Mesenchymal stem cell (in vitro differentiated cells and primary cell): ENCODE results near the gene AP4E1.

Experiments
- DNase-seq: peaks from one replicate; pipeline ENCODE4 v3.0.0-alpha.2; 2013
- H2AFZ ChIP-seq: one replicate; pipeline ENCODE4 v1.6.1; 2013; ENCODE audit warnings: low read depth, mild to moderate bottlenecking, control low read depth, inconsistent platforms, low read length, moderate library complexity
- H2AK5ac ChIP-seq: 2 replicates; pipeline ENCODE4 v1.6.1; 2013; ENCODE audit warnings: low read length, moderate library complexity, mild to moderate bottlenecking, inconsistent platforms; ENCODE audit not compliant: severe bottlenecking
- H2BK120ac ChIP-seq: one replicate; pipeline ENCODE4 v1.6.1; 2013; ENCODE audit warnings: low read depth, mild to moderate bottlenecking, inconsistent platforms, low read length, moderate library complexity
- H2BK12ac ChIP-seq, 2 experiments: one replicate each; pipeline ENCODE4 v1.6.1; 2013; ENCODE audit warnings: inconsistent platforms in 2 of 2, low read length in 2 of 2, mild to moderate bottlenecking in 2 of 2, moderate library complexity in 2 of 2, control low read depth in 1 of 2
- H2BK15ac ChIP-seq: one replicate; pipeline ENCODE4 v1.6.1; 2013; ENCODE audit warnings: mild to moderate bottlenecking, low read depth, inconsistent platforms; ENCODE audit not compliant: poor library complexity, severe bottlenecking
- H2BK5ac ChIP-seq: 2 replicates; pipeline ENCODE4 v1.6.1; 2013; ENCODE audit warnings: low read depth, mild to moderate bottlenecking, low read length, control low read depth, inconsistent platforms; ENCODE audit not compliant: poor library complexity, severe bottlenecking
- H3K14ac ChIP-seq, 2 experiments: one replicate each; pipeline ENCODE4 v1.6.1; 2013; ENCODE audit warnings: inconsistent platforms in 2 of 2, low read length in 2 of 2, control low read depth in 1 of 2, mild to moderate bottlenecking in 1 of 2, moderate library complexity in 1 of 2
- H3K18ac ChIP-seq, 2 experiments: one replicate each; pipeline ENCODE4 v1.6.1; 2013; ENCODE audit warnings: inconsistent platforms in 2 of 2, low read length in 2 of 2, control low read depth in 1 of 2, low read depth in 1 of 2, mild to moderate bottlenecking in 1 of 2
- H3K23ac ChIP-seq, 2 experiments: one replicate each; pipeline ENCODE4 v1.6.1; 2013; ENCODE audit warnings: inconsistent platforms in 2 of 2, low read length in 2 of 2, mild to moderate bottlenecking in 2 of 2, moderate library complexity in 2 of 2, control low read depth in 1 of 2
- H3K27ac ChIP-seq: 2 replicates; pipeline ENCODE4 v1.5.1; 2013; ENCODE audit warnings: mild to moderate bottlenecking, moderate library complexity, low read length, control low read depth, inconsistent platforms; ENCODE audit not compliant: poor library complexity, severe bottlenecking
- H3K27me3 ChIP-seq, 2 experiments: 2 replicates each; pipeline versions ENCODE4 v1.6.1 to v1.7.0; 2013; ENCODE audit warnings: low read length in 2 of 2, mild to moderate bottlenecking in 2 of 2, moderate library complexity in 2 of 2, control low read depth in 1 of 2, inconsistent platforms in 1 of 2; ENCODE audit not compliant: control insufficient read depth in 1 of 2, insufficient read depth in 1 of 2
- H3K36me3 ChIP-seq, 2 experiments: 2 replicates each; pipeline versions ENCODE4 v1.6.1 to v1.7.0; 2013; ENCODE audit warnings: low read length in 2 of 2, control low read depth in 1 of 2, inconsistent platforms in 1 of 2, low read depth in 1 of 2, mild to moderate bottlenecking in 1 of 2; ENCODE audit not compliant: insufficient read depth in 2 of 2, control insufficient read depth in 1 of 2
- H3K4ac ChIP-seq, 2 experiments: one replicate each; pipeline ENCODE4 v1.6.1; 2013; ENCODE audit warnings: inconsistent platforms in 2 of 2, low read length in 2 of 2, mild to moderate bottlenecking in 2 of 2, moderate library complexity in 2 of 2, control low read depth in 1 of 2, low read depth in 1 of 2
- H3K4me1 ChIP-seq: 2 replicates; pipeline ENCODE4 v1.6.1; 2013; ENCODE audit warnings: low read depth, low read length, control low read depth; ENCODE audit not compliant: control insufficient read depth, insufficient read depth
- H3K4me2 ChIP-seq: 2 replicates; pipeline ENCODE4 v1.6.1; 2013; ENCODE audit warnings: low read length, mild to moderate bottlenecking, inconsistent platforms; ENCODE audit not compliant: poor library complexity, severe bottlenecking
- H3K4me3 ChIP-seq, 2 experiments: 2 replicates each; pipeline versions ENCODE4 v1.5.1 to v1.7.0; 2013; ENCODE audit warnings: low read length in 2 of 2, mild to moderate bottlenecking in 2 of 2, control low read depth in 1 of 2, low read depth in 1 of 2; ENCODE audit not compliant: insufficient read depth in 1 of 2
- H3K79me1 ChIP-seq: replicated peaks from 2 replicates; pipeline ENCODE4 v1.6.1; 2013; ENCODE audit warnings: mild to moderate bottlenecking, control low read depth, low read length, inconsistent platforms; ENCODE audit not compliant: poor library complexity, severe bottlenecking
- H3K9ac ChIP-seq: 2 replicates; pipeline ENCODE4 v1.7.0; 2013; ENCODE audit warnings: mild to moderate bottlenecking, low read length, moderate library complexity
- H3K9me3 ChIP-seq: 2 replicates; pipeline ENCODE4 v1.7.0; 2013; ENCODE audit warnings: mild to moderate bottlenecking, low read length; ENCODE audit not compliant: control insufficient read depth
- H4K8ac ChIP-seq: one replicate; pipeline ENCODE4 v1.6.1; 2013; ENCODE audit warnings: inconsistent platforms, mild to moderate bottlenecking, low read length, moderate library complexity
- H4K91ac ChIP-seq: one replicate; pipeline ENCODE4 v1.6.1; 2013; ENCODE audit warnings: mild to moderate bottlenecking, low read length, inconsistent platforms
- WGBS: methylation state at CpG from one replicate; pipeline ENCODE4 v1.1.7; 2013; ENCODE audit warnings: mixed read lengths; 5-methylcytosine and 5-hydroxymethylcytosine counted together

Gene AP4E1

GRCh38 chr15:50959717-50960116 lies 51.2 kb downstream of the AP4E1 start:
- Histone ChIP-seq H2BK120ac (no peak overlapping the region), H2AK5ac (no peak overlapping the region), H2BK15ac (no peak overlapping the region), H2BK12ac (no peak overlapping the region), H2BK5ac (no peak overlapping the region), H3K4me1 (no peaks in the 10 kb centered on the region), H3K18ac (no peak overlapping the region), H3K9me3 (peaks cover 55% of the 10 kb centered on the region), H4K8ac (no peak overlapping the region), H3K36me3 (peaks cover 15 to 91% of the 10 kb centered on the region in 2 experiments), H3K9ac (no peak overlapping the region), H3K4me3 (no peak overlapping the region), H3K79me1 (peaks cover 11% of the 10 kb centered on the region), H3K4me2 (no peak overlapping the region), H4K91ac (no peak overlapping the region), H3K27ac (no peak overlapping the region), H3K14ac (no peak overlapping the region), H3K23ac (no peak overlapping the region), H3K4ac (no peak overlapping the region), H3K27me3 (no peaks in the 10 kb centered on the region), H2AFZ (no peak overlapping the region)
- DNase-seq: no peak

DNA sequence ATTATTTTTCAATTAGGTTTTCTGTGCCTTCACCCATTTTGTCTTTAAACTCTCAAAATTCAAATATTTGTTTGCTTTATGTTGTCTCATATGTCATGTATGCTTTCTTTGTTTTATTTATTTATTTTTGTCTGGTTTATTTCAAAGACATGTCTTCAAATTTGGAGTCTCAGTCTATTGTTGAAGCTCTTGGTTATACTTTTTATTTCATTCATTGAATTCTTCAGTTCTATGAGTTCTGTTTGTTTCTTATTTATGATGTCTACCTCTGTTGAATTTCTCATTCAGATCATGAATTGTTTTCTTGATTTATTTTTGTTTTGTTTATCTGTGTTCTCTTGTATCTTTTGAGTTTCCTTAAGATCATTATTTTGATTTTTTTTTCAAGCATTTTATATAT lies 55.6 kb downstream of the AP4E1 start:
- no peak overlapping the region for H2BK12ac ChIP-seq
- no peak overlapping the region for H3K4me2 ChIP-seq
- H2BK15ac ChIP-seq: no peak overlapping the region
- no peak overlapping the region for H3K18ac ChIP-seq
- H3K36me3 ChIP-seq: peaks cover 6 to 72% of the 10 kb centered on the region in 2 experiments
- no peak overlapping the region for H3K9ac ChIP-seq
- H4K91ac ChIP-seq: no peak overlapping the region
- peaks cover 66% of the 10 kb centered on the region for H3K9me3 ChIP-seq
- no peak overlapping the region for H2AFZ ChIP-seq
- no peak overlapping the region for H4K8ac ChIP-seq
- no peak overlapping the region for H3K4me3 ChIP-seq
- no peak for DNase-seq
- H3K4ac ChIP-seq: no peak overlapping the region
- no peaks in the 10 kb centered on the region for H3K4me1 ChIP-seq
- no peak overlapping the region for H3K23ac ChIP-seq
- no peak overlapping the region for H3K14ac ChIP-seq
- peak overlapping the region; percentile 44 for H2BK5ac ChIP-seq
- no peak overlapping the region for H3K27ac ChIP-seq
- H3K79me1 ChIP-seq: peaks cover 2% of the 10 kb centered on the region
- H3K27me3 ChIP-seq: no peaks in the 10 kb centered on the region
- no peak overlapping the region for H2AK5ac ChIP-seq
- no peak overlapping the region for H2BK120ac ChIP-seq

- Histone ChIP-seq H3K9ac (no peak overlapping the region), H3K4ac (no peak overlapping the region), H3K23ac (no peak overlapping the region), H2BK12ac (no peak overlapping the region), H3K9me3 (peaks cover 62% of the 10 kb centered on the region), H3K18ac (no peak overlapping the region), H3K4me3 (no peak overlapping the region), H3K4me2 (no peak overlapping the region), H2AFZ (no peak overlapping the region), H3K79me1 (peaks cover 9% of the 10 kb centered on the region), H3K36me3 (peaks cover 15 to 73% of the 10 kb centered on the region in 2 experiments), H3K27me3 (no peaks in the 10 kb centered on the region), H2BK15ac (no peak overlapping the region), H2AK5ac (no peak overlapping the region), H2BK5ac (no peak overlapping the region), H3K27ac (no peak overlapping the region), H3K4me1 (no peaks in the 10 kb centered on the region), H4K91ac (no peak overlapping the region), H2BK120ac (no peak overlapping the region), H4K8ac (no peak overlapping the region), H3K14ac (no peak overlapping the region)
- DNase-seq: no peak
- 89% methylated on average over 1 of the region's 2 CpGs for WGBS
Measured at GRCh38 chr15:50968353-50968752, 59.9 kb downstream of the AP4E1 start.

GRCh38 chr15:50970524-50970923 lies 62.0 kb downstream of the AP4E1 start:
- Histone ChIP-seq H3K4ac (no peak overlapping the region), H2AK5ac (no peak overlapping the region), H2BK5ac (no peak overlapping the region), H3K14ac (no peak overlapping the region), H3K9me3 (peaks cover 41% of the 10 kb centered on the region), H3K36me3 (peaks cover 18 to 75% of the 10 kb centered on the region in 2 experiments), H3K18ac (no peak overlapping the region), H3K23ac (no peak overlapping the region), H3K9ac (no peak overlapping the region), H3K4me3 (peak overlapping the region in 1 of 2 experiments; percentile 0), H2BK120ac (no peak overlapping the region), H3K4me1 (no peaks in the 10 kb centered on the region), H2BK15ac (no peak overlapping the region), H3K4me2 (no peak overlapping the region), H2AFZ (no peak overlapping the region), H3K27ac (no peak overlapping the region), H3K79me1 (peaks cover 9% of the 10 kb centered on the region), H4K8ac (no peak overlapping the region), H3K27me3 (no peaks in the 10 kb centered on the region), H4K91ac (no peak overlapping the region), H2BK12ac (no peak overlapping the region)
- WGBS: no CpG with 5 or more reads among the region's 2 CpGs
- DNase-seq: no peak
